NCI-H1417 (cell line): ENCODE measurements around the gene RNF121.
A peak's percentile ranks its signal among the peaks of the same experiment; 100 is the strongest.

ENCODE experiments used
- DNase-seq, 3 experiments: peaks; one replicate each; lab custom pipeline; 2025; lab: John Stamatoyannopoulos, UW

RNF121 gene

DNA sequence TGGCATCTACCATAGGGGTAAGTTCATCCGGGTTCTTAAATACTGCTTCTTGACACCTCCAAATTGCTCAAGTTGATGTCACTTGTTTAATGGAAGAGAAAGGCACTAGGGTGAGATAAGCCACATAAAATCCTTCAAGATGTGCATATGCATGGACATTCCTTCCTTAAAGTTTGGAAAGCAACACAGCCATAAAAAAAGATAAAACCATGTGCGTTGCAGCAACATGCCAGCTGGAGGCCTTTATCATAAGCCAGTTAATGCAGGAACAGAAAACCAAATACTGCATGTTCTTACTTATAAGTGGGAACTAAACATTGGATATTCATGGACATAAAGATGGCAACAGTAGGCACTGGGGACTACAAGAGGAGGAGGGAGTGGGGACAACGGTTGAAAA, 61.9 kb downstream of the RNF121 start:
- no peak for DNase-seq

DNA sequence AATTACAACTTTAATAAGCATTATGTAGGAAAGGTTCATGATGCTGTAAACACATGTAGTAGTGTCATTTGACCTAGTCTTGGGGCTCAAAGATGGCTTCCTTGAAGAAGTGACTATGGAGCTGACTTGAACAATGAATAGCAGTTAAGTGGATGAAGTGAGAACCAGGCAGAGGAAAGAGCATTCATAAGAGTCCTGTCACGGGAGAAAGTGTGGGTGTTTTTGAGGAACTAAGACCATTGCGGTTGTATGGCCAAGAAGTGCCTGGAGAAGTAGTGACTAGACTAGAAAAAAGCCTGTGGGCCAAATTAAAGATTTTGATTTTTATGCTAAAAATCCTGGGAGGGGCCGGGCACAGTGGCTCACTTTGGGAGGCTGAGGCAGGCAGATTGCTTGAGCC, 62.6 kb downstream of the RNF121 start:
- no peak for DNase-seq

DNA sequence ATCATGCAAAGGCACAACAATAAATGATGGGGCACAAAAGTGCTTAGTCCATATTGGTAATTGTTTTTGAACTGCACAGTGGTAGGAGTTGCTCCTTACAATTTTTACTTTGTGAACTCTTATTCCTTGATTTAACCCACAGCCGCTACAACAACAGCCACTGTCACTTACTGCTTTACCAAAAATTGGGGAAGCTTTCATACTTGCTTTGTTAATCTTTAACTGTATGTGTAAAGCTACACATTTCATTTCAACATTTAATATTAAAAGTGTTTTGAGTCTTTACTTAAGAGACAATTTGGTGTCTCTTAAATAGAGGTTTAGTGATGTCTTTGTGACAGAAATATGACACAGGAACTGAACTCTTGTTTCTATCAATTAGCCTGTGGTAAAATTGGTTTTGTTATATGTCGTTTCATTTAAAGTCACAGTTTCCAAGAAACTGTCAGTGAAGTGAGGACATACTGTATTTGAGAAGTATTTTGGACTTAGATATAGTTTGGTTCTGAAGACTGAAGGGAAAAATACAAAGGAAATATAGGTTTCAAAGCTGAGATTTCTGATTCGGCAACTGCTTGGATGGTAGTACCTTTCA, 63.4 kb downstream of the RNF121 start:
- no peak for DNase-seq

DNA sequence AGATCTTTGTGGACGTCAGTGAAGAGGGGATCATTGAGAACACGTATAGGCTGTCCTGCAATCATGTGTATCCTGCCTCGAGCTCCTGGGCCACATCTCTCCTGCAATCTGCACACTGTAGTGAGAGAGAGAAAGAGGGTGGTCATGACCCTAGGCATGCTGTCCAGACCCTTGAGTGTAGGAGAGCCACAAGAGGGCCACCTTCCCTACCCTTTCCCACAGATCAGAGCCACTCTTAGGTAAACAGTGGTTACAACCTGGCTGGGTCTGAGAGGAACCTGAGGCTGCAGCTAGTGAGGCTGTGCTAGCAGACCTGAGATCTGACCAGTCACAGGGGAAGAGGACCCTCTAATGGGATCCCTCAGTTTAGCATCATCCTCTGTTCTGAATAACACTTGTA, 65.9 kb downstream of the RNF121 start:
- DNase-seq, result no peak

DNA sequence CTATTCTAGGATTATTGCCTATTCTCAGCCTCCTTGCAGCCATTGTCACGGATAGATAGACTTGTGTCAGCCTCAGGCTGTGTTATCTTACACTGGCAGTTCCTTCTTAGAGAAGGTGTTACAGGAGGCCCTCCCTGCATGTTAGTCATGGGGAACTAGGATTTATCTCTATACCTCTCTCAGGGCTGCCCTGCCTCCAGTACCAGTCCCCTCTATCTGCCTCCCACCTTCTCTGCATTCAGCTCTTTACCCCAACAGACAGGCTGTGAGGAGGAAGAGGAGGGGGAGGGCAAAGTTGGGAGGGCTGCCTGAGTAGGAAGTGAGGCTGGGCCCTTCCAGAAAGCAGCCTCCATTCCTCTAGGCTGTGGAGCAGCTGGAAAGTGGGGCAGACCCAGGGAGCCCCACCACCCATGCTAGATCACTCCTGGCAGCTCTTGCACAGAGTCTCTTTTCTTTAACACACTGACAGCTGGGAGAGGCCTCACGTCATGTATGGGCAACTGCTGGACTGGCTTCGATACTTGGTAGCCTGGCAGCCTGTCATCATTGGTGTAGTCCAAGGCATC, 67.0 kb downstream of the RNF121 start:
- DNase-seq, result no peak

DNA sequence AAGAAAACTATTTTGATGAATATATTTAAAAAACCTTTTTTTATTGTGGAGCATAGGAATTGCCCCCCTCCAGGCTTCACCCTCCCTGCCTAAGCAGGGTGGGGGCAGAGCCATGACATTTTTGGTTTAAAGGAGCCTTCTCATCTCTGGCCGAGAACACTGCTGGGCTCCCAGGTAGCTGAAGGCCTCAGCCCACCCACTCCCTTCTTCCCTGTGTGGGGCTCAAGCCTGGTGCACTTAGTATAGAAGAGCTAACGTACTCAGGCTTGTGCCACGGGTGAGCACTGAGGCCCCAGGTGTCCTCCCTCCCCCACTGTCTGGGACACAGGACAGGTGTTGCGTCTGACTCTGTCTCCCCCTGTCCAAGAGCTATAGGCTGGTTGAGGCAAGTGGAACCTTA, 67.7 kb downstream of the RNF121 start:
- no peak for DNase-seq

DNA sequence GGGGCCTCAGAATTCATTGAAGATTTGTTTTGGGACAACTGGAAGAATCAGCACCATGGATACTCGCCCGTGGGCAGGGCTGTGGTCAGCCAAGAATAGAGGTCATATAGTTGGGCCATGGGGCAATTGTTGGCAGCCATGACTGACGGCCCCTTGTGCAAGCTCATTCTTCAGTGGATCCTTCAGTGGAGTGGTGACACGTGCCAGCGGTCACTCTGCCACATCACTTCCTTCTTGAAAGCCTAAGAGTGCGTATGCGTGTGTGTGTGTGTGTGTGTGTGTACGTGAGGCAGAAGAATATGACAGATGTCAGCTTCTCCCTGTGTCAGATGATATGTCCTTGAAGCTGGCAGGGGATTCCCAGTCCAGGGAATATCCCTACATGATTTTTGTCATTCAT, 68.1 kb downstream of the RNF121 start:
- no peak for DNase-seq

DNA sequence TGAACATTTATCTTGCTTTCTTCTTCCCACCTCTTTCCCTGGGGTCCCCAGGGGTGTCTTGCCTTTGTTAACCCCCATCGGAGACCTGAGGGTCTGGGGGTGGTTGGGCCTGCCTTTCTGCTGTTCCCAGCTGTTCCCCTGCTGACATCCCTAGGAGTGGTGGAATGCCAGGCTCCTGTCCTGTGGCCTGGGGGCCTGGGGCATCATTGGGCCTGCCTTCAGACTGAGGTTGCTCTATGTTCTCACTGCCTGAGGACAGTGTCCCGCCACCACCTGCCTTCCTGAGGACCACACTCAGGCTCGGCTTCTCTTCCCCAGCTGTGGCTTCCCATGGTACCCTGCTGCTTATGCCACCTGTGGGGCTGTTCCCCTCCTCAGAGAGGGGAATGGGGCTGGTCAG, 68.7 kb downstream of the RNF121 start:
- DNase-seq, result no peak

DNA sequence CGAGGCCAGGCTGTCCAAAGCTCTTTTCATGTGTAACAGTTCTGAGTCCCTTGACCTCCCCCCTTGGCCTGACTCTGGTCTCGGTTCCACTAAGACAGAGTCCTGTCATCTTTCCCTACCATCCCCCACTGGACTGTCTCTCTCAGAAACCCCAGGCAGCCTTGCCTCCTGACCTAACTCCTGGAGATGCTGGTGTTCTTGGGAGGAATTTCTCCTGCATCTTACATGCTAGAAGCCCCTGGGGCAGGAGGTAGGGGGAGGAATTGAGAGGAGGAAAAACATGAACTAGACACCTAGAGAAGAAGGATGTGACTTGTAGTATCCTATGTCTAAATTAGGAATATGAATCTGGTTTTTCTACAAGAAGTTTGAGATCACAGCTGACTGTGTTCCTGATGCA, 69.2 kb downstream of the RNF121 start:
- no peak for DNase-seq

DNA sequence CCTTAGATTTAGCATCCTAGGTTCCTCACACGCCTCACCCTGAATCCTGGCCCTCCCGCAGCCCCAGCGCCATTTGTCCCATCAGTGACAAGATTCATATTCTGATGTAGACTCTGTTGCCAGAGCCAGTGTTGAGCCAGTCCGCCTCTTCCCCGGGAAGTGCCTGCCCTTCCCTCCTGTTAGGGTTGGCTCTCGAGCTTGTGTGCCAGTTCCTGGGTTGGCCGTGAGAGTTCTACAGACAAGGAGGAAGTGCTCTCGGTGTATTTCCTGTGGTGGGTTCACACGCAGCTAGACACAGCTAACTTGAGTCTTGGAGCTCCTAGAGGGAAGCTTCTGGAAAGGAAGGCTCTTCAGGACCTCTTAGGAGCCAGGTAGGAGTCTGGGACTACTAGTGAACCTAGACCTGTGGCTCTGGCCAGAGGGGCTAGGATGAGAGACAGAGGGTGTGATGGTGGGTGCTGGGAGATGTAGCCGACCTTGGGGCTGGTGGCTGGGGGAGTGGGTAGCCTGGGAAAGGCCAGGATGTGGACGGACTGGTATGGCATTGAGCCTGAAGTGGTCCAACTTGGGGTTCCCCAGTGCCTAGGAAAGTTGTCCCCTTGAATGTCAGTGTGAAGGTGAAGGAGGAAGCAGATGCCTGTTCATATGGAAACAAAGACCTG, 69.9 kb downstream of the RNF121 start, which contains the start of gene IL18BP:
IL18BP (plus strand) TSS at position 261 of the 662 bp plus-strand sequence. CDS start 1,076 bp downstream, outside the sequence.
- no peak for DNase-seq

DNA sequence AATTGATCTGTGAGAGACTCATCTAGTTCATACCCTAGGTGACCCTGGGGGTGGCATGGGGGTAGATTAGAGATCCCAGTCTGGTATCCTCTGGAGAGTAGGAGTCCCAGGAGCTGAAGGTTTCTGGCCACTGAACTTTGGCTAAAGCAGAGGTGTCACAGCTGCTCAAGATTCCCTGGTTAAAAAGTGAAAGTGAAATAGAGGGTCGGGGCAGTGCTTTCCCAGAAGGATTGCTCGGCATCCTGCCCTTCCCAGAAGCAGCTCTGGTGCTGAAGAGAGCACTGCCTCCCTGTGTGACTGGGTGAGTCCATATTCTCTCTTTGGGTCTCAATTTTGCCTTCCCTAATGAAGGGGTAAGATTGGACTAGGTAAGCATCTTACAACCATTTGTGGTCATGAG, 70.5 kb downstream of the RNF121 start:
- no peak for DNase-seq

DNA sequence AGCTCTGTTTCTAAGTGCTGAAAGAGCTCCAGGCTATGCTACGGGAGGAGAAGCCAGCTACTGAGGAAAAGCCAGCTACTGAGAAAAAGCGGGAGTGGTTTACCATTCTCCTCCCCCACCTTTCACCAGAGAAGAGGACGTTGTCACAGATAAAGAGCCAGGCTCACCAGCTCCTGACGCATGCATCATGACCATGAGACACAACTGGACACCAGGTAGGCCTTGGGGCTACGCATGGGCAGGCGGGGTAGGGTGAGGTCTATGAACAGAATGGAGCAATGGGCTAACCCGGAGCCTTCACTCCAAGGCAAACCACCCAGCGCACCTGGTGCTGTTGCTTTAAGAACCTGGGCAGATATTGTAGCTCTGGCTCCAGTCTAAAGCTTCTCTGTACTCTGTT, 71.0 kb downstream of the RNF121 start:
- DNase-seq, result no peak

DNA sequence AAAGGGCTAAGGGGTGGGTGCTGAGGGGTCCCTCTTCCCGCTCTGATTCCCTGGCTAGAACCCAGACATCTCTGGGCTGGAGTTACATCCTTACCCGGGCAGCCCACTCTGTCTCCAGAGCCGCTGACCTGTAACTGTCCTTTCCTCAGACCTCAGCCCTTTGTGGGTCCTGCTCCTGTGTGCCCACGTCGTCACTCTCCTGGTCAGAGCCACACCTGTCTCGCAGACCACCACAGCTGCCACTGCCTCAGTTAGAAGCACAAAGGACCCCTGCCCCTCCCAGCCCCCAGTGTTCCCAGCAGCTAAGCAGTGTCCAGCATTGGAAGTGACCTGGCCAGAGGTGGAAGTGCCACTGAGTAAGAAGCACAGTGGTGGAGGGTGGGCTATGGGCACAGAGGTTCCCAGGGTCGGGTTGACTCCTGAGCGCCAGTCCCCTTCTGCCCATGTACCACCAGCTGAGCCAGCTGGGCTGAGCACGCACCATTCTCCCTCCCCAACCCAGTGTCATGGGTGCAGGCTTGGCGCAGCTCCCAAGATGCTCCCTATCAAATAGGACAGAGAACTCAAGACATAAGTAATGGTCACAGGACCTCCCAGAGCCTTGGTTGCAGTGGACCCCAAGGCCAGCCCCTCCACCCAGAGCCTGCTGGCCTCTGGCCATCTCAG, 71.5 kb downstream of the RNF121 start:
- no peak for DNase-seq

DNA sequence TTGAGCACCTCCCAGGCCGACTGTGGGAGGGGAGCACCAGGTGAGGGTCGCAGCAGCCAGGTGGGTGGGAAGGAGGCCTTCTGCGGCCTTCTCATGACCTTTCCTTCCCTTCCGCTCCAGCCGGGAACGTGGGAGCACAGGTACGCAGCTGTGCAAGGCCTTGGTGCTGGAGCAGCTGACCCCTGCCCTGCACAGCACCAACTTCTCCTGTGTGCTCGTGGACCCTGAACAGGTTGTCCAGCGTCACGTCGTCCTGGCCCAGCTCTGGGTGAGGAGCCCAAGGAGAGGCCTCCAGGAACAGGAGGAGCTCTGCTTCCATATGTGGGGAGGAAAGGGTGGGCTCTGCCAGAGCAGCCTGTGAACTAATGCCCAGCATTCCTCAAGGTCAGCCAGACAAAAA, 72.4 kb downstream of the RNF121 start:
- DNase-seq, result no peak

DNA sequence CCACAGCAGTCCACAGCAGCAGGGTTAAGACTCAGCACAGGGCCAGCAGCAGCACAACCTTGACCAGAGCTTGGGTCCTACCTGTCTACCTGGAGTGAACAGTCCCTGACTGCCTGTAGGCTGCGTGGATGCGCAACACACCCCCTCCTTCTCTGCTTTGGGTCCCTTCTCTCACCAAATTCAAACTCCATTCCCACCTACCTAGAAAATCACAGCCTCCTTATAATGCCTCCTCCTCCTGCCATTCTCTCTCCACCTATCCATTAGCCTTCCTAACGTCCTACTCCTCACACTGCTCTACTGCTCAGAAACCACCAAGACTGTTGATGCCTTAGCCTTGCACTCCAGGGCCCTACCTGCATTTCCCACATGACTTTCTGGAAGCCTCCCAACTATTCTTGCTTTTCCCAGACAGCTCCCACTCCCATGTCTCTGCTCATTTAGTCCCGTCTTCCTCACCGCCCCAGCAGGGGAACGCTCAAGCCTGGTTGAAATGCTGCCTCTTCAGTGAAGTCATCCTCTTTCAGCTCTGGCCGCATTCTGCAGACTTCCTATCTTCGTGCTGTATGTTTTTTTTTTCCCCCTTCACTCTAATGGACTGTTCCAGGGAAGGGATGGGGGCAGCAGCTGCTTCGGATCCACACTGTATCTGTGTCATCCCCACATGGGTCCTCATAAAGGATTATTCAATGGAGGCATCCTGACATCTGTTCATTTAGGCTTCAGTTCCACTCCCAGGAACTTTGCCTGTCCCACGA, 73.2 kb downstream of the RNF121 start:
- peak in 1 of 3 experiments; percentile 33 for DNase-seq

DNA sequence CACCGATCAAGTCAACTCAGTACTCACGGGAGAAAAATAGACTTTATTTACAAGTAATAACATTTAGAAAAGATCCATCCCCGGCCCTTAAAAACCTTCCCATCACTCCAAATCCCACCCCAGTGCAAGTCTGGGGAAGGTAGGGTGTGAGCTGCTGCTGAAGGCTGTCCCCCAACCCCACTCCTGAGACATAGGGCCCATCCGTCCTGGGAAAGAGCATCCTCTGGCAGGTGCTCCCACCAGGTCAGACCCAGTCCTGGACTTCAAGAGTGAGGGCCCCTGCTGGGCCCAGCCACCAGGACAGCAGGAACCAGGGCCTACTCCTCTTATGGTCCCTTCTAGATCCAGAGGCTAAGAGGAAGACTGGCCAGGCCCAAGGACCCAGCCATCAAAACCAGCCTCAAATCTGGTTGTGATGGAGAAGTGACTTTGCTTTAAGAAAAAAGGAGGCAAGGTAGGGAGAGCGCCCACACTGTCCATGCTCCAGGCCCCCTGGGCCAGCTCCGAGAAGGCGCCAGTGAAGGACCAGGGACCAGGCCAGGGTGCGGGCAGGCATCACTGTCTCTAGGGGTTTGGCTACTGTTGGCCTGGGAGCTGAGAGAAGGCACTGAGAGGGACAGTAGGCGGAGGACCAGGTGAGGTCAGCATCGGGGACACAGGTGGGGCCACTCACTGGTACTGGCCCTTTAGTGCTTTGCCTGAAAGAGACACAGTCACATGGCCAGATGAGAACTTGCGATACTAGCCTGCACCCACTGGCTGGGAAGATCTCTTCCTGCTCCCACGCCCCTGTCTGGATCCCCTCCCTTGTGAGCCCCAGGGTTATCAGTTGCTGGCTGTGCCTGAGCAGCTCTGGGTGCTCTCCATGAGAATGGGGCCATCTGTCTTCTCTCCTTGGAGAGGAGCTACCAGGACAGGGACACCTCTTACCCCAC, 74.3 kb downstream of the RNF121 start:
- no peak for DNase-seq

DNA sequence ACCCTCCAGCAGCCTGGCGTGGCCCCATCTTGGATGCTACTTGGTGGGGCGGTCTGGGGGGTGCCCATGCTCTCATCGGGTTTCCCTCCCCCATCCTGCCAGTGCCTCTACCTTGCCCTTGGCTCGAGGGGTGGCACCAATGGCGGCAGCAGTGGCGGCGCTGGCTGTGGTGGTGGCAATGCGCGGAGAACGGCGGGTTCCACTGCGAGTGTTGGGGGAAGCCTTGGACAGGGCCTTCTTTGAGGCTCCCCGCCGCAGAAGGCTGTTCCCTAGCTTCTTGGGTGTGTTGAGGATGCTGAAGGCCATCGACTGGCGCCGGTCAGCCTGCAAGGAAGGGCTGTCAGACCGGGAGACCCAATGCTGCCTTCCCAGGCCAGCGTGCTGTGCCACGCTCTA, 74.9 kb downstream of the RNF121 start:
- no peak for DNase-seq

DNA sequence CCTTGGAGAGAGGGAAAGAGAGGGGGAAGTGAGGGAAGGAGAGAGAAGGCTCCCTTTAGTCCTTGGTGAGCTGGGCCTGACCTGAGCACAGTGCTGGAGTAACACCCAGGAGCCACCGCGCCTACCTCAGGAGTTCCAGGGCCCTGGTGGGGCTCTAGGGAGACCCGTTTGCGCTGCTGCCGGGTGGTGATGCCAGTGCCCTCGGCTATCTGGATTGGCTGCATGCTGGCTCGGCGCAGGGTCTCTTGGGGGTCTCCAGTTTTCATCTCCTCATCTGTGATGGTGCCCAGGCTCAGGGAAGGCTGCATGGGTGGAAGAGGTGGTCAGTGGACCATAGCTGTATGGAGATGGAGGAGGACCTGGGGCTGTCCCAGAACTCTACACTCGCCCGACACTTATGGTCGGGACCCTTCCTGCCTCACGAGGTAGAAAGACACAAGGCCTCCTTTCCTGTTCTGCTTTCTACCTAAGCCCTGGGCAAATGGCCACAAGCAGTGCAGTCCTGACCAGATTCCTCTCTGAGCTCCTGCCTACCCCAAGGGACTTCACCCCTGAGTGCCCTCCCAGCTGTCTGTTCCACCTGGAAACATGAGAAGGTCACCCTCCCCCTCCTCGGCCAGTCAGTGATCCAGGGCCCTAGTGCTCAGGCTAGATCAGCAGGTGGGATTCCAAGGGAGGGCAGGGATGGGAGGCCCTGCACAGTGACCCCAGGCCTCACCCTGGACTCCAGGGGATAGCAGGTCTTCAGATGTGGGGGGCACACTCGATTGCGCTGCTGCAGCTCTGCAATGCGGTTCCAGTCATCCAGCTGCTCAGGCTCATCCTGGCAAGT, 75.9 kb downstream of the RNF121 start:
- DNase-seq, result no peak

DNA sequence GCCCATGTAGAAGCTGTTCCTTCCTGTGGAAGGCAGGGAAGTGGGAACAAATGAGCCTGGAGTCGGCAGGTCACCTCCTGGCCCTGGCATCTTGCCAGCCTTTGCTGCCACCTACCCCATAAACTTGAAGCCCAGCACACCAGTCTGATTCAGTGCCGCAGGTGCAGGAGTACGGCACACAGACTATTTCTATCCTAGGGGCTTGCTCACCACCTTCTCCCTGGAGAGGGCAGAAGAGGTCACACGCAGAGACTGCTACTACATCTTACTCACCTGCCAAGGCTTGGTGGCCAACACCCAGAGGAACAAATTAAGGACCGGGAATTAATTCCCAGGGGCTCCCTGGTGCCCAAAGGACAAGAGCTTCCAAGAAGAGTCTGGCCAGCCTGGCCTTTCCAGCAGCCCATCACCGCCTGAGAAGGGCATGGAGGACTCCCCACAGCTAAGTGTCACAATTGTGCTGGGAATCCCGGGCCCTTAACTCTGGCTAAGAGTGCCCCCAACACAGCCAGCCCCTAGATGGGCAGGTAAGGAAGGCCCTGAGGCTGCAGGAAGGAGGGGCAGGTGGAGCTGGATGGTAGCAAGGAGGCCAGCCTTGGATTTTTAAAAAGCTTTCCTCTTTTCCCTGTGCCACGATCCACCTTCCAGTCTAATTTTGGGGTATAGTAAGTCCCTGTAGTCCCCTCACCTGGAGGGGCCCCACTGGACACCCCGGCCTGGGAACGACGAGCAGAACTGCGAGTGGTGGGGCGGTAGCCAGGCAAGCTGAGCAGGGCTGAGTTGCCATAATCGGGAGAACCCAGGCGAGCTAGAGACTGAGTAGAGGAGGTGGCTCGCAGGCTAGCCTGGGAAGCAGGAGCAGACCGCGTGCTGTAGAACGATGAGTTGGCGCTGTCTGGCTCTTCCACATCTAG, 76.8 kb downstream of the RNF121 start:
- peak in 1 of 3 experiments; percentile 44 for DNase-seq
